GM13976 (cell line): ENCODE measurements around the gene ADORA1.
A peak's percentile ranks its signal among the peaks of the same experiment; 100 is the strongest.

Experiments used
- DNase-seq: peaks from one replicate; pipeline ENCODE4 v3.0.0; 2012; ENCODE audit warnings: low spot score
- CTCF ChIP-seq: IDR thresholded peaks from 2 replicates; pipeline ENCODE4 v1.5.1; 2012; ENCODE audit warnings: borderline replicate concordance, mild to moderate bottlenecking; ENCODE audit not compliant: insufficient read depth; ENCODE audit errors: extremely low read depth, missing control alignments, control extremely low read depth
- in situ Hi-C: fragments of 300-500 bp; cut with MboI; formaldehyde crosslinking; loops from one replicate; pipeline ENCODE4 v1.12.0; 2022; ENCODE audit warnings: low sequenced_read_pairs, mixed read lengths, inconsistent platforms; ENCODE audit not compliant: unreplicated experiment

ADORA1 gene

GRCh38 chr1:203173011-203173555, 45.6 kb downstream of the ADORA1 start:
- in situ Hi-C loops: no loop called here
- no peak for TF ChIP-seq CTCF
- DNase-seq: no peak

GRCh38 chr1:203173566-203173965, 46.0 kb downstream of the ADORA1 start:
- in situ Hi-C loops: no loop called here
- peak; percentile 85 for DNase-seq

GRCh38 chr1:203174324-203174985, 46.9 kb downstream of the ADORA1 start:
- no peak for DNase-seq
- in situ Hi-C loops: no loop called here
- TF ChIP-seq CTCF: no peak

More at GRCh38 chr1:203173566-203173965, 46.0 kb downstream of the ADORA1 start:
- TF ChIP-seq CTCF: no peak

- no peak for TF ChIP-seq CTCF
- no peak for DNase-seq
- in situ Hi-C loops: no loop called here
These were observed 47.8 kb downstream of the ADORA1 start, which contains the start of gene MYBPH for GRCh38 chr1:203175237-203175826. Gene MYBPH (minus strand): TSS chr1:203175826. CDS start chr1:203175755, 71 bp downstream.

GRCh38 chr1:203175827-203176241, 48.3 kb downstream of the ADORA1 start:
- in situ Hi-C loops: no loop called here
- DNase-seq: no peak
- TF ChIP-seq CTCF: no peak

GRCh38 chr1:203176273-203177035, 48.9 kb downstream of the ADORA1 start:
- no peak for TF ChIP-seq CTCF
- no peak for DNase-seq
- in situ Hi-C loops: no loop called here
